ENCODE measurements around the gene KIF18A.

- TF ChIP-seq HDAC6 (IDR thresholded peaks at IDR 0.05; ENCODE audit: low read depth, low read length) (no peak), SP1 (CRISPR knock-in tag; IDR thresholded peaks at IDR 0.05) (no peak), POLR2A (conservative IDR thresholded peaks at IDR 0.05) (no peak), E2F1 (CRISPR knock-in tag; IDR thresholded peaks at IDR 0.05) (no peak), CTCF (IDR thresholded peaks at IDR 0.05 in 2 of 3, conservative IDR thresholded peaks at IDR 0.05 in 1 of 3; ENCODE audit: insufficient read depth in 2 of 3, low read depth in 1 of 3, low read length in 3 of 3) (no peak), KDM1A (IDR thresholded peaks at IDR 0.05) (no peak), ZNF24 (IDR thresholded peaks at IDR 0.05) (no peak), SMAD2 (IDR thresholded peaks at IDR 0.05; ENCODE audit: low read depth, low read length) (no peak), EZH2 (IDR thresholded peaks at IDR 0.05; ENCODE audit: borderline replicate concordance, low read depth, low read length) (no peak), ZNF79 (CRISPR knock-in tag; IDR thresholded peaks at IDR 0.05; ENCODE audit: low read depth) (no peak), NRF1 (conservative IDR thresholded peaks at IDR 0.05 in 1 of 2, IDR thresholded peaks at IDR 0.05 in 1 of 2) (no peak), NR2C2 (CRISPR knock-in tag; IDR thresholded peaks at IDR 0.05) (no peak), NR2C2 (tag; IDR thresholded peaks at IDR 0.05) (no peak)
- TF ChIP-seq, protein P1, sequence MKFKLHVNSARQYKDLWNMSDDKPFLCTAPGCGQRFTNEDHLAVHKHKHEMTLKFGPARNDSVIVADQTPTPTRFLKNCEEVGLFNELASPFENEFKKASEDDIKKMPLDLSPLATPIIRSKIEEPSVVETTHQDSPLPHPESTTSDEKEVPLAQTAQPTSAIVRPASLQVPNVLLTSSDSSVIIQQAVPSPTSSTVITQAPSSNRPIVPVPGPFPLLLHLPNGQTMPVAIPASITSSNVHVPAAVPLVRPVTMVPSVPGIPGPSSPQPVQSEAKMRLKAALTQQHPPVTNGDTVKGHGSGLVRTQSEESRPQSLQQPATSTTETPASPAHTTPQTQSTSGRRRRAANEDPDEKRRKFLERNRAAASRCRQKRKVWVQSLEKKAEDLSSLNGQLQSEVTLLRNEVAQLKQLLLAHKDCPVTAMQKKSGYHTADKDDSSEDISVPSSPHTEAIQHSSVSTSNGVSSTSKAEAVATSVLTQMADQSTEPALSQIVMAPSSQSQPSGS (CRISPR knock-in tag; IDR thresholded peaks at IDR 0.05), result no peak
These were observed 29.9 kb upstream of the KIF18A start for GRCh38 chr11:28137832-28138231.

Measured in K562 (cell line).